ENCODE results near the gene CD34.
"Not testable (repeated sequence)": the region's sequence is repeated elsewhere in the genome, so short reads cannot be mapped to it uniquely, and the experiment has no call there.

Gene CD34

DNA sequence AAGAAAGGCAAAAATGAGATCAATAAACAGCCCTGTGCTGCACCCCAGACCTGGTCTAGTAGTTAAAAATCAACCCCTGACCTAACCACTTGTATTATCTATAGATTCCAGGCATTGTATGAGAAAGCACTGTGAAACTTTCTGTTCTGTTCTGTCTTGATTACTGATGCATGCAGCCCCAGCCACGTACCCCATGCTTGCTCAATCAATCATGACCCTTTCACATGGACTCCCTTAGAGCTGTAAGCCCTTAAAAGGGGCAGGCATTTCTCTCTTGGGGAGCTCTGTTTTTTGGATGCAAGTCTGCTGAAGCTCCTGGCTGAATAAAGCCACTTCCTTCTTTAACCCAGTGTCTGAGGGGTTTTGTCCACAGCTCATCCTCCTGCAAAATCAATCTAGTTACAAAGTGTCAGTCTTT is 24.2 kb upstream of the CD34 start:
- no peak for DNase-seq (ENCODE audit: low read depth)
- H3K4me3 ChIP-seq (ENCODE audit: low read depth, low read length) = no peak overlapping the region

DNA sequence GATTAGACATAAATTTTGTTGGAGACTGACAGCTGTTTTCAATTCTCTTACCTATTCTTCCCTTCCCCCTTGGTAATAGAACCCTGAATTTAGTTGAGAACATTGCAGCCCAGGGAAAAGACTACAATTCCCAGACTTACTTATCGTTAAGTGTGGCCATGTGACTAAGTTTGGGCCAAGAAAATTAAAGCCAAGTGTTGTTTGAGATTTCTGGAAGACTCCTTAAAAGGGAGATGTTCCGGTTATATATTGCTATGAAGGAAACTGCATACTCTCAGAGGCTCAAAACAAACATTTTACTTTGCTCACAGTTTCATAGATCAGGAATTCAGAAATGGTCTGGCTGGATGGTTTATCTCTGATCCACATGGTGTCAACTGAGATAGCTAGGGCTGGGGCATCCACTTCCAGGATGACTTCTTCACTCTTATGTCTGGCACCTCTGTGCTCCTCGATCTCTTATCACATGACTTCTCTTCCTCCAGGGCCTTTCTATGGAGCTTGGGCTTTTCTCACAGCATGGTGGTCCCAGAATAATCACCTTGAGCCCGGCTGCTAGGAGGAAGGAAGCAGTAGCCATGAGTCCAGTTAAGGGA is 22.4 kb upstream of the CD34 start:
- H3K4me3 ChIP-seq (ENCODE audit: low read depth, low read length) = no peak overlapping the region
- no peak for DNase-seq (ENCODE audit: low read depth)

- no peak overlapping the region for H3K4me3 ChIP-seq (ENCODE audit: low read depth, low read length)
- no peak for DNase-seq (ENCODE audit: low read depth)
Observed at GRCh38 chr1:207926984-207927383, 16.1 kb upstream of the CD34 start.

- H3K4me3 ChIP-seq (ENCODE audit: low read depth, low read length); DNase-seq (ENCODE audit: low read depth): not testable (repeated sequence)
Observed at GRCh38 chr1:207925969-207926368, 15.0 kb upstream of the CD34 start.

- H3K4me3 ChIP-seq (ENCODE audit: low read depth, low read length) = no peak overlapping the region
- DNase-seq (ENCODE audit: low read depth) = no peak
Observed at GRCh38 chr1:207925210-207925609, 14.3 kb upstream of the CD34 start.

GRCh38 chr1:207923561-207923960 is 12.6 kb upstream of the CD34 start:
- H3K4me3 ChIP-seq (ENCODE audit: low read depth, low read length) = no peak overlapping the region
- DNase-seq (ENCODE audit: low read depth) = no peak

- no peak overlapping the region for H3K4me3 ChIP-seq (ENCODE audit: low read depth, low read length)
- DNase-seq (ENCODE audit: low read depth) = no peak
Observed at GRCh38 chr1:207923121-207923520, 12.2 kb upstream of the CD34 start.

- DNase-seq (ENCODE audit: low read depth) = no peak
- H3K4me3 ChIP-seq (ENCODE audit: low read depth, low read length) = no peak overlapping the region
Observed at GRCh38 chr1:207922554-207922953, 11.6 kb upstream of the CD34 start.

- no peak for DNase-seq (ENCODE audit: low read depth)
- no peak overlapping the region for H3K4me3 ChIP-seq (ENCODE audit: low read depth, low read length)
Observed at GRCh38 chr1:207921321-207921720, 10.4 kb upstream of the CD34 start.

- no peak for DNase-seq (ENCODE audit: low read depth)
- H3K4me3 ChIP-seq (ENCODE audit: low read depth, low read length) = no peak overlapping the region
Observed at GRCh38 chr1:207920444-207921021, 9.6 kb upstream of the CD34 start.

DNA sequence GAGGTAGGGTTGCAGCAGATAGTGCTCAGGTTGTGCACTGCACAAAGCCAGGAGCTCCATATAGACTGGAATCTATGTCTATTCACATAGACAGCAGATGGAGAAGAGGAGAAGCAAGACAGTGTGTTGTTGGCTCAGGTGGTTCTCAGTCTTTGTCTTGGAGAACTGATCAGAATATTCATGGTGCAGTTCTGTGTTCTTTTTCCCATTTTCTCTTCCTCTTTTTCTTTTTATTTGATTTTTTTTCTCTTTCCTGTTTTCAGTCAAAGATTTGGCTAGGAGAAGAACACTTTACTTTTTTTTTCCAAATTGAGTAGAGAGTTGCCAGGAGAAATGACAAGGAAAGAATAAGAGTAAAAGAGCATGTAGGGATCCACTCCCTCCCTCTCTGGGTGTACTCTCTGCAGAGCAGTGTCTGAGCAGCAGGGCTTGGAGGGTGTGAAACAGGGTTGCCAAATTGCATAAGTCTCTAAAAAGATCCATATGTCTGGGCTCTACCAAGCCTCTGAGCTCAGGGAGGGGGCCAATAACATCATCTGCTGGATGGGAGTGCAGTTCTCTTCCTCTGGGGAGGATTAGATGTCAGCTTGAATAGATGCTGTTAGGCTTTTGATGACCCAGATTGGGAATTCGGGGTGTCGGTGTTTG is 8.7 kb upstream of the CD34 start:
- no peak for DNase-seq (ENCODE audit: low read depth)
- no peak overlapping the region for H3K4me3 ChIP-seq (ENCODE audit: low read depth, low read length)

GRCh38 chr1:207918581-207918980 is 7.7 kb upstream of the CD34 start:
- no peak overlapping the region for H3K4me3 ChIP-seq (ENCODE audit: low read depth, low read length)
- DNase-seq (ENCODE audit: low read depth) = no peak

DNA sequence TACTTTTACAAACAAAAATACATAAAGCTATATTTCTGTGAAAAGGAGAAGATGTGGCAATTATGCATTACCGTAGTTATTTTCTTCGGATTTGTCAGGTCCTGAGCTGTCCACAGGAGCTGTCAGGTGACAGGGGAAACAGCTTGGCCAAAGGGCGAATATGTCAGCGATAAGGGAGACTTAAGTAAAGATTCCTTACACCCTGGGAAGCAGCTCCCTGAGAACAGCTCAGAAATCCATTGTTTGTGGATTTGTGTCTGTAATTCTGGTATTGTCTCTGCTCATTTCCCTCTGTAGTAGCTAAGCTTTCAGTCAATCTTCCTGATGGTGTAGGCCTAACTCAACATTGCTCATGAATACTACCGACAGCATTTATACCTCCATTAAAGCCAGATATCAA is 7.1 kb upstream of the CD34 start:
- H3K4me3 ChIP-seq (ENCODE audit: low read depth, low read length) = no peak overlapping the region
- no peak for DNase-seq (ENCODE audit: low read depth)

- no peak overlapping the region for H3K4me3 ChIP-seq (ENCODE audit: low read depth, low read length)
- no peak for DNase-seq (ENCODE audit: low read depth)
Observed at GRCh38 chr1:207917080-207917479, 6.2 kb upstream of the CD34 start.

GRCh38 chr1:207913951-207914350 is 3.0 kb upstream of the CD34 start:
- DNase-seq (ENCODE audit: low read depth) = no peak
- H3K4me3 ChIP-seq (ENCODE audit: low read depth, low read length) = no peak overlapping the region

DNA sequence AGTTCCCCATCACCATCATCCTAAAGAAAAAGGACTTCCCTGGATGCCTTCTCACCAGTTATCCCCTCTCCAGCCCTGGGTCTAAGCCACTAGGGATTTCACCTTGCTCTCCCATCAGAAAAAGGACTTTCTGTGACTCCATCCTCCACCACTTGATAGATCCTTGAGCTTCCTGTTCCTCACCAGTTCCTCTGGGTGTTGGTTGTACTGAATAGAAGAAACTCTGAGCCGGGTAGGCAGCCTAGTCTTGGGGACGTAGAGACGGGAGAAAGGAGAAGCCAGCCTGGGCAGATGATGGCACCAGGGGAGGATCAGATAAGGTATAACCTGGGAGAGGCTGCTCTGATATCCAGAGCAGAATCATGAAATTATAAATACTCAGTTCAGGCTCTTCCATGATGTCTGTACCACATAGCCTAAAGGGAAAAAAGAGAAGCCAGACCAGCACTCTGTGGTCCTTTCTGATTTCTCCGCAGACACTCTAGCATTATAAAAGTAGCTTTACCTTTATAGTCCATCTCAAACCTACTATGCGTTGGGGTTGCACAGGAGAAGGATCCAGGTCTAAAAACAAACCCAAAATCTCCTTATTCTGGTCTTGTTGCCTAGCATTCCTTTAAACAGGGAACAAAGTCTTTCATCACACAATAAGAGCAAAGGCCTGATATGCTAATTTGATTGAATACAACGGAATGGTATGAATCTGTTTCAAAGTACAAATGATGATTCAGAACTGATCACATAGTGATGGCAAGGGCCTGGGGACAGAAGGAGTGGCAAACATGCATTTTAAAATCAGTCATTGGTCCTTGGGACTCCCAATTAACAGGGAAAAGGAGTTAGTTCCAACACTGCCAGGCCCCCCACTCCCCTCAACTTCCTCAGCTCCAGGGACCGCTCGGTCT is 1.2 kb upstream of the CD34 start:
- DNase-seq (ENCODE audit: low read depth) = no peak
- no peak overlapping the region for H3K4me3 ChIP-seq (ENCODE audit: low read depth, low read length)

DNA sequence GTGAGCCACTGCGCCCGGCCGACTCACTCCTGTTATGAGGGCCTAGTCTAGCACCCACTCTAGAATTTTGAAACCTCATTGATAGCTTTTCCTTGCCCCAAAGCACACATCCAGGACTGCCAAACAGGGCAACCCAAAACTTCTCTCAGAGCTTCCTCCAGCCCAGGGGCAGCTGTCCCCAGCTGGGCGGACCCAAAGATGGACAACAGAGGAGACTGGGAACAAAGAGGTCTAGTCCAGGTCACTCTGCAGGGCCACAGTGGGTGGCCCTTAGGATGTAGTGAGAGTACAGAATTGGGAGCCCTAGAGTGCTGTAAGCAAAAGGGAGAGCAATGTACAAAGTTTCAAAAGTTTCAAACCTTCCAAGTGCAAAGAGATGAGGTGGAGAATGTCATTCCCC is 1.2 kb downstream of the CD34 start:
- H3K4me3 ChIP-seq (ENCODE audit: low read depth, low read length) = no peak overlapping the region
- no peak for DNase-seq (ENCODE audit: low read depth)

GRCh38 chr1:207908107-207908734 is 2.7 kb downstream of the CD34 start:
- no peak overlapping the region for H3K4me3 ChIP-seq (ENCODE audit: low read depth, low read length)

GRCh38 chr1:207904391-207904790 is 6.5 kb downstream of the CD34 start:
- no peak overlapping the region for H3K4me3 ChIP-seq (ENCODE audit: low read depth, low read length)
- no peak for DNase-seq (ENCODE audit: low read depth)

More at GRCh38 chr1:207908107-207908734, 2.7 kb downstream of the CD34 start:
- DNase-seq (ENCODE audit: low read depth) = no peak

DNA sequence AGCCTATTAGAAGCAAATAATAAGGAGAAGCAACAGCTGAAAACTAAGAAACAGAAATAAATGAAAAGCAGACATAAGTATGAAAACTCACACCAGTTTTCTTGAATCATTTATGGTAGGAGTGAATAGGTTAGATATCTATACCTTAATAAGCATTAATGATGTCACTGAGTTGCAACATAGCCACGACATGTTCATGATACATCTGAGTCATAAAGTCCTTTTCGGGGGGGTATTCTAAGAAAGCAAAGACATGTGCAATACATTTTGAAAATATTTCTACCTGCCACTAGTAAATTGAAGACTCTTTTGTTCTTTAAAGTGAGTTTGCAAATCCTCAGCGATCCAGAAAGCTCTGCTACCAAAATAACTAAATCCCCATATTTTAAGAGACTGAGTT is 7.2 kb downstream of the CD34 start:
- DNase-seq (ENCODE audit: low read depth) = no peak

More for the DNA sequence above, 7.2 kb downstream of the CD34 start:
- H3K4me3 ChIP-seq (ENCODE audit: low read depth, low read length) = no peak overlapping the region

Measured in skeletal muscle cell (primary cell).